Psoas muscle (tissue), 8 donors: Measurements from ENCODE around the gene MGLL. TPM values are rescaled to one million over a fixed set of nuclear protein-coding genes. Genes with fewer than 3 reads are reported as not detected.

ENCODE experiments used
- ATAC-seq, 4 donors: fragments of 200-7000 bp; cut with Tn5 transposase; one replicate each; pipeline ENCODE4 v1.9.1; 2020; ENCODE audit warnings: moderate library complexity in 3 of 4, mild to moderate bottlenecking in 2 of 4
- DNase-seq, 2 donors: peaks; one replicate each; pipeline ENCODE4 v3.0.0-alpha.2; 2020
- H3K27ac ChIP-seq: fragments of 200-600 bp; one replicate; pipeline ENCODE4 v1.8.0; 2022
- H3K27me3 ChIP-seq, 3 donors: fragments of 200-600 bp in 1 of 3; one replicate each; pipeline versions ENCODE4 v1.6.1 to v1.8.0; 2013 to 2022; ENCODE audit warnings: low read length in 2 of 3, mild to moderate bottlenecking in 2 of 3, moderate library complexity in 1 of 3; ENCODE audit not compliant: insufficient read depth in 3 of 3
- H3K36me3 ChIP-seq, 2 donors: fragments of 200-600 bp in 1 of 2; one replicate each; pipeline versions ENCODE4 v1.6.1 to v1.8.0; 2013 to 2022; ENCODE audit warnings: low read depth in 1 of 2, mild to moderate bottlenecking in 1 of 2, moderate library complexity in 1 of 2; ENCODE audit not compliant: insufficient read depth in 1 of 2
- H3K4me1 ChIP-seq: fragments of 200-600 bp; one replicate; pipeline ENCODE4 v1.8.0; 2022
- H3K4me3 ChIP-seq: fragments of 200-600 bp; one replicate; pipeline ENCODE4 v1.8.0; 2022; ENCODE audit warnings: mild to moderate bottlenecking
- H3K9me3 ChIP-seq: fragments of 200-600 bp; one replicate; pipeline ENCODE4 v1.8.0; 2022
- CTCF ChIP-seq: fragments of 200-600 bp; IDR thresholded peaks from one replicate; pipeline ENCODE4 v1.8.0; 2022; ENCODE audit warnings: antibody characterized with exemption
- WGBS, 3 donors: extraction: QIAGEN DNeasy Blood & Tissue Kit; methylation state at CpG; one replicate each; pipeline versions ENCODE4 v1.1.6 to v1.1.7; 2013; 5-methylcytosine and 5-hydroxymethylcytosine counted together
- intact Hi-C, 2 donors: fragments of 100-400 bp; cut with DNase I; formaldehyde crosslinking; loops; one replicate each; pipeline versions ENCODE4 v1.11.0 to v1.14.2; 2022
- polyA plus RNA-seq, 3 donors: library from polyadenylated mRNA; stranded (reverse); fragments of 200-250 nt; gene quantifications; one replicate each; pipeline ENCODE4 v1.2.3, GENCODE V29; 2013
- total RNA-seq, 4 donors: library from RNA; stranded (reverse); fragmentation: NEBNext Ultra II Directional in 2 of 4; extraction: Animal tissue kit (Norgen Biotek cat#: 25700) in 2 of 4; gene quantifications; one replicate each; pipeline versions ENCODE4 v1.2.1 to v1.2.4, GENCODE V29; 2021 to 2023
- donor health status: healthy with polysubstance abuse.
- donor health status: DM: no; HTN: no; CAD: no; lungs with moderate emphysema.
- donor health status: Bipolar disorder and iron deficiency.
- donor health status: healthy.
- donor health status: DM: yes; HTN: yes; CAD: no.
- donor health status: DM: no; HTN: no; CAD: no.
- donor health status: DM: no; HTN: no; CAD: no.
- donor health status: DM: yes; HTN: yes; CAD: no.

The MGLL gene
- total and polyA plus RNA-seq, 7 donors: 32.8 to 85.6 (median 63.0) TPM

- ATAC-seq (no peak), DNase-seq (no peak)
- intact Hi-C loops: loop anchor here in 1 of 2 donors (5.0 to 10.0 kb wide), 2 partner anchors 187 to 260 kb away; no protein-coding TSS in a partner anchor
- Histone ChIP-seq H3K27me3 (no peaks in the 10 kb centered on the region), H3K27ac (no peak overlapping the region), H3K4me1 (no peaks in the 10 kb centered on the region), H3K4me3 (no peak overlapping the region), H3K9me3 (peaks cover 5% of the 10 kb centered on the region), H3K36me3 (no peaks in the 10 kb centered on the region)
- 87 to 93% (median 89%) methylated on average over 4 of the region's 4 CpGs for WGBS, 3 donors
- TF ChIP-seq CTCF: no peak
These were observed 12.5 kb upstream of the MGLL start for GRCh38 chr3:127834771-127835170.

- Histone ChIP-seq H3K9me3 (peaks cover 18% of the 10 kb centered on the region), H3K4me1 (no peaks in the 10 kb centered on the region), H3K4me3 (no peak overlapping the region), H3K36me3 (no peaks in the 10 kb centered on the region), H3K27me3 (no peaks in the 10 kb centered on the region), H3K27ac (no peak overlapping the region)
- ATAC-seq (no peak), DNase-seq (no peak)
- TF ChIP-seq CTCF: no peak
- intact Hi-C loops: loop anchor here (2.0 to 10.0 kb wide), 3 partner anchors 181 to 259 kb away; no protein-coding TSS in a partner anchor
- 88 to 96% (median 96%) methylated on average over 2 of the region's 2 CpGs for whole genome bisulfite sequencing, 3 donors
These were observed 11.1 kb upstream of the MGLL start for GRCh38 chr3:127833281-127834032.

GRCh38 chr3:127831723-127832172 is 9.4 kb upstream of the MGLL start:
- no peak overlapping the region for H3K27ac ChIP-seq
- H3K4me1 ChIP-seq: no peaks in the 10 kb centered on the region
- peak; percentile 84 for TF ChIP-seq CTCF
- H3K9me3 ChIP-seq: peaks cover 23% of the 10 kb centered on the region
- H3K4me3 ChIP-seq: no peak overlapping the region
- no peaks in the 10 kb centered on the region for H3K27me3 ChIP-seq
- WGBS, 3 donors: 53 to 59% (median 54%) methylated on average over 4 of the region's 4 CpGs
- ATAC-seq: peak; percentile 80 to 89 (median 84)
- intact Hi-C loops: loop anchor here (2.0 to 10.0 kb wide), 3 partner anchors 179 to 257 kb away; no protein-coding TSS in a partner anchor
- H3K36me3 ChIP-seq: no peaks in the 10 kb centered on the region
- peak; percentile 61 to 79 for DNase-seq

- 0 to 89% (median 45%) methylated on average over 1 of the region's 1 CpG for WGBS, 3 donors
These were observed 7.2 kb upstream of the MGLL start for GRCh38 chr3:127829537-127829936.

More at GRCh38 chr3:127829537-127829936, 7.2 kb upstream of the MGLL start:
- no peaks in the 10 kb centered on the region for H3K4me1 ChIP-seq
- DNase-seq (no peak), ATAC-seq (no peak)
- intact Hi-C loops: loop anchor here in 1 of 2 donors (5.0 kb wide), 1 partner anchor 252 kb away; no protein-coding TSS in a partner anchor
- H3K27me3 ChIP-seq: no peaks in the 10 kb centered on the region
- TF ChIP-seq CTCF: no peak
- no peak overlapping the region for H3K4me3 ChIP-seq
- peaks cover 23% of the 10 kb centered on the region for H3K9me3 ChIP-seq
- no peaks in the 10 kb centered on the region for H3K36me3 ChIP-seq
- no peak overlapping the region for H3K27ac ChIP-seq
